K562 (cell line): ENCODE results near the gene SDE2. TPM values are rescaled to one million over a fixed set of nuclear protein-coding genes. Genes with fewer than 3 reads are reported as not detected.

Experiments
- BHLHE40 ChIP-seq: IDR thresholded peaks from 2 replicates; pipeline ENCODE4 v1.6.1; 2011; ENCODE audit warnings: low read length, improper control_type of control experiment
- CBX8 ChIP-seq: fragments of 200-600 bp; sonication (generic); IDR thresholded peaks from 2 replicates; pipeline ENCODE4 v1.6.1; 2012; ENCODE audit warnings: borderline replicate concordance, mixed run types, low read depth, mild to moderate bottlenecking, moderate library complexity, mixed read lengths, low read length, control low read depth, inconsistent platforms; ENCODE audit not compliant: poor library complexity, severe bottlenecking; ENCODE audit errors: extremely low read depth
- CHCHD3 ChIP-seq: fragments of 250-450 bp; sonication (Bioruptor Pico); IDR thresholded peaks from 2 replicates; pipeline ENCODE4 v2.1.2; 2022; ENCODE audit warnings: mild to moderate bottlenecking
- CSDE1 ChIP-seq, 2 experiments: fragments of 450-650 bp; IDR thresholded peaks; 2 replicates each; pipeline ENCODE4 v1.6.1; 2016; ENCODE audit warnings: mild to moderate bottlenecking in 1 of 2
- ETS1 ChIP-seq: conservative IDR thresholded peaks from 2 replicates; pipeline ENCODE4 v1.6.1; 2011; ENCODE audit warnings: low read depth, mild to moderate bottlenecking, low read length; ENCODE audit not compliant: control insufficient read depth
- HLTF ChIP-seq: fragments of 450-650 bp; IDR thresholded peaks from 2 replicates; pipeline ENCODE4 v1.6.1; 2016
- KDM1A ChIP-seq, 2 experiments: fragments of 450-650 bp; IDR thresholded peaks; 2 replicates each; pipeline ENCODE4 v1.6.1; 2016; ENCODE audit warnings: mild to moderate bottlenecking in 2 of 2
- NR2C1 ChIP-seq, 2 experiments: fragments of 450-650 bp; IDR thresholded peaks; 2 replicates each; pipeline ENCODE4 v1.6.1; 2017; ENCODE audit warnings: mild to moderate bottlenecking in 2 of 2, antibody characterized with exemption in 1 of 2, inconsistent platforms in 1 of 2, missing compliant biosample characterization in 1 of 2, missing genetic modification characterization in 1 of 2
- POLR2AphosphoS5 ChIP-seq: IDR thresholded peaks from 2 replicates; pipeline ENCODE4 v1.6.1; 2011; ENCODE audit warnings: mild to moderate bottlenecking, low read depth, low read length, moderate library complexity; ENCODE audit not compliant: control insufficient read depth, insufficient read depth
- SAP30 ChIP-seq: fragments of 200-600 bp; sonication (generic); IDR thresholded peaks from 2 replicates; pipeline ENCODE4 v1.6.1; 2012; ENCODE audit warnings: borderline replicate concordance, low read depth, mild to moderate bottlenecking, moderate library complexity, low read length, control low read depth, inconsistent platforms; ENCODE audit not compliant: insufficient read depth, poor library complexity, severe bottlenecking
- SP1 ChIP-seq: sonication (generic); formaldehyde crosslinking; IDR thresholded peaks from 2 replicates; pipeline ENCODE4 v1.8.1; 2022; ENCODE audit warnings: mild to moderate bottlenecking, missing genetic modification reagents
- THAP12 ChIP-seq: fragments of 250-450 bp; sonication (Bioruptor Pico); IDR thresholded peaks from 2 replicates; pipeline ENCODE4 v1.9.0; 2021; ENCODE audit warnings: mild to moderate bottlenecking, inconsistent platforms
- USF1 ChIP-seq: sonication (generic); formaldehyde crosslinking; IDR thresholded peaks from 2 replicates; pipeline ENCODE4 v1.9.0; 2022; ENCODE audit warnings: mild to moderate bottlenecking, missing genetic modification reagents
- USF2 ChIP-seq: sonication (generic); formaldehyde crosslinking; IDR thresholded peaks from 2 replicates; pipeline ENCODE4 v1.5.0; 2020; ENCODE audit warnings: missing genetic modification reagents
- WHSC1 ChIP-seq: IDR thresholded peaks from one replicate; pipeline ENCODE4 v1.6.1; 2012; ENCODE audit warnings: low read length, control low read depth, inconsistent platforms
- ZNF12 ChIP-seq: sonication (generic); formaldehyde crosslinking; IDR thresholded peaks from 2 replicates; pipeline ENCODE4 v1.4.0; 2020; ENCODE audit warnings: mild to moderate bottlenecking, missing genetic modification reagents
- ZNF124 ChIP-seq: sonication (generic); formaldehyde crosslinking; IDR thresholded peaks from 2 replicates; pipeline ENCODE4 v1.8.1; 2022; ENCODE audit warnings: missing genetic modification reagents
- ZNF165 ChIP-seq: fragments of 250-450 bp; sonication (Bioruptor Pico); IDR thresholded peaks from 2 replicates; pipeline ENCODE4 v1.4.0; 2020; ENCODE audit warnings: borderline replicate concordance
- ZNF239 ChIP-seq: fragments of 250-450 bp; sonication (Bioruptor Pico); IDR thresholded peaks from 2 replicates; pipeline ENCODE4 v1.4.0; 2020; ENCODE audit warnings: mild to moderate bottlenecking
- ZNF695 ChIP-seq: fragments of 450-650 bp; formaldehyde crosslinking; IDR thresholded peaks from 2 replicates; pipeline ENCODE4 v1.4.0; 2020; ENCODE audit warnings: mild to moderate bottlenecking, moderate library complexity
- polyA plus RNA-seq, 8 experiments: library from polyadenylated mRNA; depleted of rRNA in 4 of 8; stranded (reverse) in 5 of 8; unstranded in 3 of 8; fragments of >200 nt; fragmentation: Nextera tagmentation in 2 of 8; fragmentation: Illumina TruSeq in 1 of 8; extraction: Ambion mirVana in 2 of 8; extraction: Trizol in 1 of 8; gene quantifications; 2 replicates each; pipeline versions ENCODE4 v1.2.1 to v1.2.3, GENCODE V29; 2011 to 2014; ENCODE audit warnings: inconsistent platforms in 1 of 8, missing spikeins in 1 of 8
- total RNA-seq, 7 experiments: library from RNA; depleted of rRNA in 6 of 7; stranded (reverse); fragments of >200 nt in 6 of 7; fragmentation: Illumina TruSeq in 2 of 7; extraction: Trizol in 2 of 7; gene quantifications; 2 replicates each; pipeline versions ENCODE4 v1.2.1 to v1.2.3, GENCODE V29; 2011 to 2021; ENCODE audit warnings: low replicate concordance in 1 of 7
- TF ChIP-seq, protein P1 (sequence below): sonication (generic); formaldehyde crosslinking; IDR thresholded peaks from 2 replicates; pipeline ENCODE4 v1.8.0; 2022; ENCODE audit warnings: missing genetic modification reagents, mild to moderate bottlenecking, borderline replicate concordance

The SDE2 gene
- total and polyA plus RNA-seq, 9 of the 15 experiments (the other 6 are each of a cell fraction or from before 2014, with no cell fraction given) = 14.3 to 62.3 (median 46.0) TPM

DNA sequence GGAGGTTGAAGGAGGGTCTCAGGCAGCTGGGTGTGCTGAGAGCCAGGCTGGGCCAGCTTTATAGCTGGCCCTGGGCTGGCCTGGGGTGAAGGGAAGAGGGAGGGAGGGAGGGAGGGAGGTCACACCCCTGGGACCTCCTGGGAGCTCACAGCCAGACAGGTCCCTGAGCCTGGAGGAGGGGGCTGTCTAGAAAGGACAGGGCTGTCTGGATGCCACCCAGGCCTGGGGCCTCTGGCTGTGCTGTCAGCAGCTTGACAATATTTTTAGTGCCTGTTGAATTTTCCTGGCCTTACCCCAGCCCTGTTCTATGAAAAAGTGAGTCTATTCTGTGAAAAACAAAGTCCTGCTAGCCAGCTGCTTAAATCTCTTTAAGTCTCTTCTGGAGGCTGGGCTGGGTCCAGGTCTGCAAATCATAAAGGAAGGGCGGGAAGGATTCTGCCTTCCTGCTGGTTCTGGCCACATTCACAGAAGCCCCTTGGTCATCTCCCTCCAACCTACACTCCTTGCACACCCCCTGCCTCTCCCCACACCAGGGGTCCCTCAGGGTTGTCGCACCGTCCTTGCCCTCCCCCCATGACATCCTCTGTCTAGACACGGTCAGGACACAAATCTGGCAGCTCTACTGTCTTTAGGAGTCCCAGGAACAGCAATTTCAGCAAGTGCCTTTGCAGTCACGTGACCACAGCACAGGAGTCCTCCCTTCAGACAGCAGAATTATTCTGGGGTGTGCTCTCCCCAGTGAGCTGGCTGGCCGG is 57.8 kb downstream of the SDE2 start, which contains the start of gene LEFTY2 (continued):
- TF ChIP-seq NR2C1 (IDR thresholded peaks at IDR 0.05) = no peak
- TF ChIP-seq NR2C1 (tag; IDR thresholded peaks at IDR 0.05) = no peak
- TF ChIP-seq ZNF239 (CRISPR knock-in tag) = no peak
- TF ChIP-seq KDM1A (IDR thresholded peaks at IDR 0.05) = 0 out of 4 replicates have a peak, but pooled peaks of 1 of the 2 experiments have one; percentile 26
- no peak for TF ChIP-seq ZNF695 (CRISPR knock-in tag)
- TF ChIP-seq USF2 (CRISPR knock-in tag) = peak; percentile 89
- TF ChIP-seq BHLHE40 = peak; percentile 79
- TF ChIP-seq USF1 (CRISPR knock-in tag) = peak; percentile 88
- TF ChIP-seq ZNF165 (CRISPR knock-in tag) = no peak
- no peak for TF ChIP-seq ETS1
- no peak for TF ChIP-seq ZNF12 (CRISPR knock-in tag)
- no peak for TF ChIP-seq CHCHD3
- no peak for TF ChIP-seq CBX8
- no peak for TF ChIP-seq SP1 (CRISPR knock-in tag)
- TF ChIP-seq ZNF124 (CRISPR knock-in tag) = no peak
- no peak for TF ChIP-seq SAP30
- no peak for TF ChIP-seq HLTF
- TF ChIP-seq, protein P1, sequence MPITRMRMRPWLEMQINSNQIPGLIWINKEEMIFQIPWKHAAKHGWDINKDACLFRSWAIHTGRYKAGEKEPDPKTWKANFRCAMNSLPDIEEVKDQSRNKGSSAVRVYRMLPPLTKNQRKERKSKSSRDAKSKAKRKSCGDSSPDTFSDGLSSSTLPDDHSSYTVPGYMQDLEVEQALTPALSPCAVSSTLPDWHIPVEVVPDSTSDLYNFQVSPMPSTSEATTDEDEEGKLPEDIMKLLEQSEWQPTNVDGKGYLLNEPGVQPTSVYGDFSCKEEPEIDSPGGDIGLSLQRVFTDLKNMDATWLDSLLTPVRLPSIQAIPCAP (CRISPR knock-in tag) = no peak
- no peak for TF ChIP-seq POLR2AphosphoS5
- no peak for TF ChIP-seq CSDE1 (IDR thresholded peaks at IDR 0.05)
- no peak for TF ChIP-seq WHSC1
- TF ChIP-seq THAP12 = 0 out of 2 replicates have a peak, but pooled peaks have one; percentile 53
